ENCODE data around the gene VEGFC. TPM values are rescaled to one million over a fixed set of nuclear protein-coding genes. Genes with fewer than 3 reads are reported as not detected.

Gene VEGFC
- polyA plus RNA-seq, 4 donors = 11.2 to 21.8 (median 16.6) TPM

- DNase-seq (ENCODE audit: low read depth in 4 of 4, low spot score in 3 of 4) = no peak
These were observed 157.1 kb downstream of the VEGFC start for GRCh38 chr4:176635372-176636261.
